H7 (cell line): ENCODE measurements around the gene FRK. TPM values are rescaled to one million over a fixed set of nuclear protein-coding genes. Genes with fewer than 3 reads are reported as not detected.

Experiments
- DNase-seq: peaks from one replicate; pipeline ENCODE4 v3.0.0; 2012
- H3K27me3 ChIP-seq: 2 replicates; pipeline ENCODE4 v1.6.0; 2011; ENCODE audit warnings: mild to moderate bottlenecking, low read length; ENCODE audit not compliant: control insufficient read depth, insufficient read depth
- H3K36me3 ChIP-seq: replicated peaks from 2 replicates; pipeline ENCODE4 v1.5.1; 2011; ENCODE audit warnings: low read length; ENCODE audit not compliant: control insufficient read depth, insufficient read depth
- H3K4me3 ChIP-seq: 2 replicates; pipeline ENCODE4 v1.5.1; 2011; ENCODE audit warnings: low read depth, mild to moderate bottlenecking, control low read depth, low read length, moderate library complexity; ENCODE audit not compliant: insufficient read depth
- total RNA-seq: library from RNA; depleted of rRNA; stranded (reverse); fragments of >200 nt; shearing (Covaris generic); gene quantifications from 2 replicates; pipeline ENCODE4 v1.2.3, GENCODE V29; 2014

The FRK gene
- total RNA-seq, 1 experiment from 2014 or later = 0.10 TPM

DNA sequence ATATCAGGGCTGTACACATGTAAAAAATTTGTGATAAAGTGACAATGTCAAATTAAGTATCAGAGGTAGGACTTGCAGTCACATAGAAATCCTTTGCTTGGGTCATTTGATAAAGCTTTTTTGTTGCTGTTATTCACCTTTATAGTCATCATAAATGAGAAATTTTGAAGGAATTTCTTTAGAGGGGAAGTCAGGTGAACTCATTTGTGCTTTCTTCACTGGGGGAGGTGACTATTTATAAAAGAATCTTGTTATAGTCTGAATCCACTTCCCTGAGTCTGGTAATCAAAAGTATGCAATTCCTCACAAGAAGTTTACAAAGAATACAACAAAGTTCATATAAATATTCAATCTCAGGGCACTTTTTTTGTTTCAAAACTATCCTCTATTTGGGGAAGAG is 47.7 kb downstream of the FRK start:
- Histone ChIP-seq H3K27me3 (no peaks in the 10 kb centered on the region), H3K4me3 (no peak overlapping the region), H3K36me3 (no peaks in the 10 kb centered on the region)
- no peak for DNase-seq

DNA sequence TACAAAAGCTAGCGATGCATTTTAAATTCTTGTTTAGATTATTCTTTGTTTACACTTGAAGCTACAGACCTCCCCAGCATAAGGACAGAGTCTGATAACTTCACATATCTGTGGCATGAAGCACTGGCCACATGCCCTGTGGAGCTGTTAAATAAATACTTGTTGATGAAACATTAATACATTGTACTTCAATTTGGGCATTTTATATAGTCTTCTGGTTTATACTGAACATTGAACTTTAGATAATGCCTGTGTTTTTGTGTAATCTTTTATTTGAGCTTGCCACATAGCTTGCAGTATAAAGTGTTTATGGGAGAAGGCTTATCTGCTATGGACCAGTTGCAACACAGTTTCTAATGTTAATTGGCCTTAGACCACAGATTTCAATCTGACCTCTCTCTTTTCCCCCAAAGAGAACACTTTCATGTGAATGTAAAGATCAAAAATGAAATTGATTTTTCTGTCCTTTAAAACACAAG is 48.2 kb downstream of the FRK start:
- H3K27me3 ChIP-seq = no peaks in the 10 kb centered on the region
- no peak for DNase-seq

DNA sequence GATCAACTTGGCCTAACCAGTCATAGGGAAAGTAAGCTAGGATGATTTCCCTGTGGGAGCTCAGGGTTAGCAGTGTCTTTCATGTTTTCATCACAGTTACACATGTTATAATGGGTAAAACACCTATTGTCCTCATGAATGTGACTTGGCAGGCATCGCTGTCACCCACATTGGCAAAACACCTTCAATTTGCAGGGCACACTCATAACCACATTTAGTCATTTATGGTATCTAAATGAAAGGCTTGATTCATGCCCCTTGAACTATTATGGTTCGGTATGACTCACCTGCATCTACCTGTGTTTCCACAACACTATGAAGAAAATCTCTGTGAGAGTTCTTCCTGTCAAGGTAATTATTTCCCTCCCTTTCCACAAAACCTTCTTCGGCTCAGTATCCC is 49.2 kb downstream of the FRK start:
- no peak for DNase-seq

More for the DNA sequence above, 48.2 kb downstream of the FRK start:
- Histone ChIP-seq H3K4me3 (no peak overlapping the region), H3K36me3 (no peaks in the 10 kb centered on the region)

DNA sequence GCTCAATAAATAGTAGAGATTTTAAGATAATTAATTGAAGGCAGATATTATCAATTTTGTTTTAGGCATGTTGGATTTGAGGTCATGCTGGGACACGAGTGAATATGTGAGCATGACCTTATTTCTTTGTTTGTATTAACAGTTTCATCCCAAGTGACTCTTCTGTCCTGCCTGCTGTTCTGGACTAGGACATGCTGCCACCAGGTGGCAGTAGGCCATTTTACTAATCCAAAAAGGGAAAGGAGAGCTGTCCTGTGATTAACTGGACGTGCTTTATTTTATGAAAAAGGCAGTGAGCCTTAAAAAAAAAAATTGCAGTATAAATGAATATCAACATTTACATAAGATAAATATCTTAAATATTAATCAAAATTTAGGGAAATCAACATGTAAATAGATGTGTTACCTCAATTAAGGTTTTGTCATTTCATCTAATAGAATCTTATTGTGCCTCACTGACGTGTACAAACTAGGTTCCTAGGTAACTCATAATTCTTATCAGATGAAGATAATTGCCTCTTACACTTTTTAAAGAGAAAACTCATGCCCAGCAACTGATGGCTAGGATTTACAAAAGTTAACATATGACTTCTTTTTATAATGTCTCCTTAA is 49.8 kb downstream of the FRK start:
- Histone ChIP-seq H3K27me3 (no peaks in the 10 kb centered on the region), H3K4me3 (no peak overlapping the region)
- DNase-seq = peak; percentile 2

More for the DNA sequence above, 49.2 kb downstream of the FRK start:
- H3K4me3 ChIP-seq = no peak overlapping the region
- no peaks in the 10 kb centered on the region for H3K36me3 ChIP-seq
- no peaks in the 10 kb centered on the region for H3K27me3 ChIP-seq

DNA sequence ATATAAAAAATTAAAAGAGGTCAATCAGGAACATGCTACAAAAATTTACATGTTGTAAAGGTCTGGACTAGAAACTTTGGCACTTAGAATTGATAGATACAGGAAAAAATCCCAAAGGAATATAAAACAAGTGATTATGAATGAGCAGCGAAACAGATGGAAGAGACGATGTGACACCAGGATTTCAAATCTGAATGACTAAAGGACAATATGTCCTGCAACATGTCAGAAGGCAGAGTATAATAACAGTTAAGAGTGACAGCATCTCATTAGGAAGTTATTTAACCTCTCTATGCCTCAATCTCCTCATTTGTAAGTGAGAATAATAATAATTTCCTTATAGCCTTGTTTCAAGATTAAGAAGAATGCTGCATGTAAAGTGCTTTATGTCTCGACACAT is 50.3 kb downstream of the FRK start:
- H3K27me3 ChIP-seq = no peaks in the 10 kb centered on the region
- no peak overlapping the region for H3K4me3 ChIP-seq
- no peaks in the 10 kb centered on the region for H3K36me3 ChIP-seq
- DNase-seq = no peak

More for the DNA sequence above, 49.8 kb downstream of the FRK start:
- no peaks in the 10 kb centered on the region for H3K36me3 ChIP-seq

DNA sequence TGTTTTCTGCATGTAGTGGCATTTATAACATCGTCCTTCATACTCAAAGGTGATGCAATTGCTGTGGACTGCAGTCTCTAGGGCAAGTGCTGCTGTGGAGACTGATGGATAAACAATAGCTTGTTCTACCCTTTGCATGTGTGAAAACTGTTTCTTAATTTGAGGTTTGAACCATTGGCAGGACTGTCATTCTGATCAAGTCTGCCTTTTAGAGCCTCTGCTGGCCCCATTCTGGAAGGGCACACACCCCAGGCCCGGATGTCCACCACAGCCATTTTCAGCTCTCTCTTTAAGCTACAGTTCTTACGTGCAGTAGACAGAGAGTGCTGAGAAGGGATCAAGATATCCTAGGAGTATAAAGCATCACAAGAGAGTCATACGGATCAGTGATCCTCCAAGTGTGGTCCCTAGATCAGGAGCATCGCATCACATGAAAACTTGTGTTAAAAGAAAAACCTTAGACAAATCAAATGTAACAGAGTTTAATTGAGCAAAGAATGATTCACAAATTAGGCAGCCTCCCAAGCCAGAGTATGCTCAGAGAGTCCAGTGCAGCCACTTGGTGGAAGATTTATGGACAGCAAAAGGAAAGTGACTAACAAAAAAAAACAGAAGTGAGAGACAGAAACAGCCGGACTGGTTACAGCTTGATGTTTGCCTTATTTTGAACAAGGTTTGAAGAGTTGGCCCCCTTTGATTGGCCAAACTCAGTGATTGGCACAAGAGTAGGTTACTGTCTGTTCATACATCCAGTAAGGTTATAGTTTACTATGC is 52.0 kb downstream of the FRK start:
- no peaks in the 10 kb centered on the region for H3K27me3 ChIP-seq
- DNase-seq = no peak
- H3K36me3 ChIP-seq = no peaks in the 10 kb centered on the region
- no peak overlapping the region for H3K4me3 ChIP-seq

DNA sequence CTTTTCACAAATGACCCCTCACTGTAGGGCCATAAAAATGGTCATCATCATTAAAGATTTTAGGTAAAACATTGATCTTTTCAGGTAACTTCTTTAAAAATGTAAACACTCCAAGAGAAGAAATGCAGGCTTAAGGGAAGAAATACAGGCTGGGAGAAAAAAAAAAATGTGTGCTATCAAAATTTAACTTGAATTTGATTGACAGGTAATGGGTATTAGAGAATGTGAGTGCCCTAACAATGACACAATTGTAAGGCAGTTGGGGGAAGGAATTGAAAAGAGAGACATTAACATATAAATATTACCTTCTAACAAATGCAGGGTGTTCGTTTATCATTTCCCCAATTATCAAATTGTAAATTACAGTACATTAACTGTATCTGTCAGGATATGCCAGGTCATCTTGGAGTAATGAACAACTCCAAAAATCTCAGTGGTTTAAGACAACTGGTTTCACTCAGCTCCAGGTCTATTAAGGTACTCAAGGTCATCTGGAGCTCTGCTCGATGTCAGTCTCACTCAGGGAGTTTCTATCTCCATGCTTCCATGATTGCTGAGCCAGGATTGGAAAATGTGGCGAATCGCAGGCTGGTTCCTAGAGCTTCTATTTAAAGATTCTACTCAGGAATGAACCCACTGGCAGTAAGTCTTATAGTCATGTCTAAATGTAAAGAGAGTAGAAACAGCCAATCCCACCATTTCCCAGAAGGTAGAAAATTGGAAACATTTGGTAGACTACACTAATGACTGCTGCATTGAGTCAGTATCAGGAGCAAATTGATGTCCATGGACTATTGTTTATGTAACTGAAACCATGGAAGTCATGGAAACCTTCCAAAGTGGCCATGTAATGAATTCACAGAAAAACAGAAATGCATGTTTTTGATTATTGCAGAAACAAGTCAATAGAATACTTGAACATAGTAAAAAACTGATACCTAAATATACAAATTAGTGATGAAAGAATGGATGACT is 55.6 kb downstream of the FRK start:
- DNase-seq = no peak
- H3K36me3 ChIP-seq = no peaks in the 10 kb centered on the region
- H3K27me3 ChIP-seq = no peaks in the 10 kb centered on the region
- H3K4me3 ChIP-seq = no peak overlapping the region

DNA sequence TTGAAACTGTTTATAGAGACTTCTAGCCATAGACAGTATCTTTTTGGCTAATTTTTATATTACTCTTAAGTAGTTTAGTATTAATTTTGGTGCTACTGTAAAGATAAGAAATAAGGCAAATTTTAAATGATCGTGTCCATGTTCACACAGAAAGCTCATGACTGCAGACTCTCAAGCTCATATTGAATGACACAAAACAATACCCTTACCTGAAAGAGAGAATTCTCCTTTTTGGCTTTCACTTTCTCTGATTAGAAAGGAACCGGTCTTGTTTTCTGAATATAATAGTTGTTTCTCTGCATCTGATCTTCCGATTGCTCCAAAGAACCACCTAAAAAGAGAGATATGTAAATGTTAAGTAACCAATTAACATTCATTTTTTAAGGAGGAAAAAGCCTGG is 57.0 kb downstream of the FRK start:
- no peaks in the 10 kb centered on the region for H3K27me3 ChIP-seq
- H3K4me3 ChIP-seq = no peak overlapping the region
- no peaks in the 10 kb centered on the region for H3K36me3 ChIP-seq
- DNase-seq = no peak

DNA sequence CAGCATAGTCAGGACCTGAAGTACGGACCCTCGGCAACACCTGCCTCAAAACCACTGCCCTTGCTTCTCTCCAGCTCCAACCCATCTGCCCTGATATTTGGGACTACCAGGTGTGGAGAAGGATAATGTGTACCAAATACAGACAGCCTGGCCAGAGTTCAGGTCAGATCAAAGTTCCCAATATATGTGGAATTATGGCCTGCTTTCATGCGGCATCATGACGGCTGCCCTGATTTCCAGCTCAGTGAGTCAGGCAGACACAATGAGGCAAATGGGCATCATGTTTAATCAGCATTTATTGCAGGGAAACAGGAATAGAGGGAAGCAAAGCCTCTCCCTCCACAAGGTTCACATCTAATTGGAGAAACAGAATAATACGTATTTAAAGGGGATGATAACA is 57.9 kb downstream of the FRK start:
- H3K27me3 ChIP-seq = no peaks in the 10 kb centered on the region
- no peaks in the 10 kb centered on the region for H3K36me3 ChIP-seq
- DNase-seq = no peak

DNA sequence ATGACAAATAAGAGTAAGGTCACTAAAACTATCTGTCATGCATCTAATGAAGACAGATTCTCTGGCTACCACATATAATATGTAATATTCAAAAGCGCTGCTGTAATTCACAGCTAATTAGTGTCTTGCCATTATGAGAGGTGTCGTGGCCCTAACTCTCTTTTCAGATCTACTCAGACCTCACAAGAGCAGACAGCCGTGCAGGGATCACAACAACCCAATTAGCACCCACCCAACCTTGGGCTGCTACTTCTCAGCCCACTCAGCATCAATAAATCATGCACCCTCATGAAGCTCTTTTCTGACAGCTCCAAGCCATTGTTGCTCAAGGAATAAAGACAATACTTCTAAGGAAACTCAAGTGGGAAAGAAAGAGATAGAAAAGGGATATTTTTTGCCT is 61.5 kb downstream of the FRK start:
- Histone ChIP-seq H3K4me3 (no peak overlapping the region), H3K36me3 (no peaks in the 10 kb centered on the region), H3K27me3 (no peaks in the 10 kb centered on the region)
- DNase-seq = no peak

More for the DNA sequence above, 57.9 kb downstream of the FRK start:
- no peak overlapping the region for H3K4me3 ChIP-seq

DNA sequence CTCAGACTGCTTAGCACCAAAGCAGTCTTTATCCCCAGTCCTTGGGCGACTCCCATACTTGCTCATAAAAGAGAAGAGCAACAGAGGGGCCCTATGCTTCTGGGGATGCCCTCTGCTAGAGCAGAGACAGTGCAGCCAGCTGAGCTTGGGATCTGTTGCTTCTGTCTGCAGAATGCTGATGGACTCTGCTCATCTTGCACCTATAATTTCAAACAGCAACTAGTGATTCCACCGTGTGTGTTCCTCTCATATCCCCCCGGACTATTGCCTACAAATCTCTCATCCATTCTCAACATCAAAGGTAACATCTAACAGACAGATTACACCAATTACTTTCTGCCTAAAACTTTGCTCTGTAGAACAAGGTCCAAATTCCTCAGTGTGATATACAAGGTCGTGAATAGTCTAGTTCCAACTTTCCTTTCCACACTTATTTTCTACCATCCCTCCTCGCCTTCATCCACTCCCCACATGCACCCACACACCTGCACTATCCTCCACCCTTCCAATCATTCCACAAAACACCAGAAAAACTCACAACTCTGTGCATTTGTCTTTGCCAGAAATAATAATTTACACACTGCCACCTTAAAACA is 62.6 kb downstream of the FRK start:
- DNase-seq = no peak
- Histone ChIP-seq H3K36me3 (no peaks in the 10 kb centered on the region), H3K4me3 (no peak overlapping the region), H3K27me3 (no peaks in the 10 kb centered on the region)

DNA sequence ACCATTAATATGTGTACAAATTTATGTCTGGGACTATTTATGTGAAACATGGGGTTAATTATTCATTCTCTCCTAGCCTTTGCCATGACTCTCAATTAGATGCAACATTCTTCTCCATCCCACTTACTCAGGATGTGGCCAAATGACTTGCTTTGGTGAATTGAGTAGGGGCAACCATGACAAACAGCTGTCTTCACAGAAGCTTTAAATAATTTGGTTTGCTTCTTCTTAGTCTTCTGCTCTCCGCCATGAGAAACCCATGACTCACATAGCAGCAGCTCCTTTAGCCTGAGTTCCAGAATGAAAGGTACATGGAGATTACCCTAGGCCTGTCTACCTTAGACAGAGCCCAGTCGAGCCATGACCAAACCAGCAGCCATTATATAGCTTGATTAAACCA is 74.7 kb downstream of the FRK start:
- Histone ChIP-seq H3K36me3 (no peaks in the 10 kb centered on the region), H3K27me3 (no peaks in the 10 kb centered on the region), H3K4me3 (no peak overlapping the region)
- DNase-seq = no peak

DNA sequence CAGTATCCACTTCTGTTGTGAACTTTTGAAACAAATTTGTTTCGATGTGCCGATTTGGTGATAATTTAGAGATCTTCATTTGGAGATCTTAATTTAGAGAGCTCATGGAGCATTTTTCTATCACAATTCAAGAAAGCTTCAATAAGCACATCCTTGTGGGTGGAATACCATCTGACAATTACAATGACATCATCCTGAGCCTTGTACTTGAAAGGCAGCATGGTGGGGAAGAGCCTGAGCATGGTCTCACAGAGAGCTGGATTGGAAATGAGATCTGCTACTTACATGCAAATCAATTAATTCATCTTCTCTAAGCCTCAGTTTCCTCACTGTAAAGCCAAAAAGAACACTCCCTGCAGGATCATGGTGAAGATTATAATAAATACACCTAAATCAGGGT is 75.9 kb downstream of the FRK start:
- Histone ChIP-seq H3K36me3 (no peaks in the 10 kb centered on the region), H3K27me3 (no peaks in the 10 kb centered on the region), H3K4me3 (no peak overlapping the region)
- DNase-seq = no peak

DNA sequence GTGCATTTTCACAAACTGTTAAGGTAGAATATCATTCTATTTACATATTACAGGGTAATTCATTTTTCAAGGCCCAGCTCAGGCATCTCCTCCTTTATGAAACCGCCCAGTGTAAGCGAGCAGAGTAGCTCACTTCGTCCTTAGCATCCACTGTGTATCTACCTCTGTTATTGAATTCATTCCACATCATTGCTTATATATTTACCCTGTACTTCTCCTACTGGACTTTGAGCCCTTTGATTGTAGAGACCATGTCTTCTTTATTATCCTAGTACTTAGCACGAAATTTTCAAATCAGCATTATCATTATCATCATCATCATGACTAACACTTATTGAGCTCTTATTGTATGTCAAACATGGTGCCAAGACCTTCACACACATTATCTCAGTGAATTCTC is 76.7 kb downstream of the FRK start:
- no peak overlapping the region for H3K4me3 ChIP-seq
- no peaks in the 10 kb centered on the region for H3K36me3 ChIP-seq
- no peaks in the 10 kb centered on the region for H3K27me3 ChIP-seq
- DNase-seq = no peak
